Measurements from ENCODE around the gene TMEM121.

DNA sequence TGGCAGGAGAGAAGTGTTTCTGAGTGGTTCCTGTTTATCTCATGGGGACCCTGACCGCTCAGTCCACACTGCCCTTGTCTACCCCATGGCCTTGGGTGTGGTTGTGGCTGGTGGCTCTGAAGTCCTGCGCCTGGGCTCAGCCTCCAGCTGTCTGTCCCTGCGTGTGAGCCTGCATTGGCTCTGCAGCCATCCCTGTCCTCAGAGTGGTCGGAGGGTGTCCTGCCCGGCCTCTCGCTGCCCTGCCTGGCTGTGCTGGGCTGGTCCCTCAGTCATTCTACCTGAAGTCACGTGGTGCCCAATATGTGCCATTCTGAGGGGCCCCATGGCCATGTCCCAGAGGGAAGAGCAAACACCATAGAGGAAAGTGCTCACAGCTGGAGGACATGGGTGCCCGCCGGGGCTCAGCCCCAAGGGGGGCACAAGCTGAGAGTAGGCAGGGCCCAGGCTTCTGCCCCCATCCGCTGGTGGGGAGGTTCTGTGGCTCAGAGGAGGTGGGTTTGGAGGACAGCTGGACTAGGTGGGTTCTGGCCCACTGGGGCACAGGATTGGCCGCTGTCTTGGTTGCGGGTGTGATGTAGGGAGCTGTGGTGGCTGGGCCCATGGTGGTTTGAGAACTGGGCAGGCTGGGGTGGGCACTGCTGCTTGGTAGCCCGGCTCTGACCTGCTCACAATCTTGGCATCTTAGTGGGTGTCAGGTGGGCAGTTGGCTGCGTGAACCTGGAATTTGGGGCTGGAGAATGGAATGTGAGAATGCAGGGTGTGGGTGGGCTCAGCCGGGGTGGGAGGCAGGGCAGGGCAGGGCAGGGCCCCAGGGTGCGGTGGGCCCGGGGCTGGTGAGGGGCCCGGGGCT is 23.7 kb upstream of the TMEM121 start:
- TF ChIP-seq, protein P1, sequence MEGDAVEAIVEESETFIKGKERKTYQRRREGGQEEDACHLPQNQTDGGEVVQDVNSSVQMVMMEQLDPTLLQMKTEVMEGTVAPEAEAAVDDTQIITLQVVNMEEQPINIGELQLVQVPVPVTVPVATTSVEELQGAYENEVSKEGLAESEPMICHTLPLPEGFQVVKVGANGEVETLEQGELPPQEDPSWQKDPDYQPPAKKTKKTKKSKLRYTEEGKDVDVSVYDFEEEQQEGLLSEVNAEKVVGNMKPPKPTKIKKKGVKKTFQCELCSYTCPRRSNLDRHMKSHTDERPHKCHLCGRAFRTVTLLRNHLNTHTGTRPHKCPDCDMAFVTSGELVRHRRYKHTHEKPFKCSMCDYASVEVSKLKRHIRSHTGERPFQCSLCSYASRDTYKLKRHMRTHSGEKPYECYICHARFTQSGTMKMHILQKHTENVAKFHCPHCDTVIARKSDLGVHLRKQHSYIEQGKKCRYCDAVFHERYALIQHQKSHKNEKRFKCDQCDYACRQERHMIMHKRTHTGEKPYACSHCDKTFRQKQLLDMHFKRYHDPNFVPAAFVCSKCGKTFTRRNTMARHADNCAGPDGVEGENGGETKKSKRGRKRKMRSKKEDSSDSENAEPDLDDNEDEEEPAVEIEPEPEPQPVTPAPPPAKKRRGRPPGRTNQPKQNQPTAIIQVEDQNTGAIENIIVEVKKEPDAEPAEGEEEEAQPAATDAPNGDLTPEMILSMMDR (conservative IDR thresholded peaks at IDR 0.05; ENCODE audit: low read length) = no peak
- no peak for TF ChIP-seq EZH2phosphoT487 (IDR thresholded peaks at IDR 0.05; ENCODE audit: borderline replicate concordance, low read depth, low read length)
